SU-DHL-6 (cell line): ENCODE measurements around the gene CBX6.

Source experiments
- EZH2phosphoT487 ChIP-seq: fragments of 200-600 bp; sonication (generic), shearing (Covaris generic); conservative IDR thresholded peaks from 2 replicates; pipeline ENCODE4 v1.6.1; 2018; ENCODE audit warnings: mild to moderate bottlenecking, antibody characterized with exemption, low read length, moderate library complexity, mixed read lengths
- TF ChIP-seq, protein P1 (sequence below): fragments of 200-600 bp; sonication (generic); IDR thresholded peaks from one replicate; pipeline ENCODE4 v1.5.1; 2017; ENCODE audit warnings: antibody characterized with exemption, mild to moderate bottlenecking, low read length, moderate library complexity; ENCODE audit not compliant: insufficient read depth, poor library complexity, severe bottlenecking

- TF ChIP-seq, protein P1, sequence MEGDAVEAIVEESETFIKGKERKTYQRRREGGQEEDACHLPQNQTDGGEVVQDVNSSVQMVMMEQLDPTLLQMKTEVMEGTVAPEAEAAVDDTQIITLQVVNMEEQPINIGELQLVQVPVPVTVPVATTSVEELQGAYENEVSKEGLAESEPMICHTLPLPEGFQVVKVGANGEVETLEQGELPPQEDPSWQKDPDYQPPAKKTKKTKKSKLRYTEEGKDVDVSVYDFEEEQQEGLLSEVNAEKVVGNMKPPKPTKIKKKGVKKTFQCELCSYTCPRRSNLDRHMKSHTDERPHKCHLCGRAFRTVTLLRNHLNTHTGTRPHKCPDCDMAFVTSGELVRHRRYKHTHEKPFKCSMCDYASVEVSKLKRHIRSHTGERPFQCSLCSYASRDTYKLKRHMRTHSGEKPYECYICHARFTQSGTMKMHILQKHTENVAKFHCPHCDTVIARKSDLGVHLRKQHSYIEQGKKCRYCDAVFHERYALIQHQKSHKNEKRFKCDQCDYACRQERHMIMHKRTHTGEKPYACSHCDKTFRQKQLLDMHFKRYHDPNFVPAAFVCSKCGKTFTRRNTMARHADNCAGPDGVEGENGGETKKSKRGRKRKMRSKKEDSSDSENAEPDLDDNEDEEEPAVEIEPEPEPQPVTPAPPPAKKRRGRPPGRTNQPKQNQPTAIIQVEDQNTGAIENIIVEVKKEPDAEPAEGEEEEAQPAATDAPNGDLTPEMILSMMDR, result no peak
- TF ChIP-seq EZH2phosphoT487, result no peak
Observed at GRCh38 chr22:38834991-38835390, 37.0 kb downstream of the CBX6 start.
